HG03521 (cell line): Measurements from ENCODE around the gene NKD2.

Experiments
- ATAC-seq: cut with Tn5 transposase; IDR thresholded peaks from one replicate; pipeline ENCODE4 v1.9.1; 2021; ENCODE audit warnings: mild to moderate bottlenecking, moderate library complexity; ENCODE audit not compliant: unreplicated experiment

Gene NKD2

GRCh38 chr5:1028481-1029281, 20.1 kb downstream of the NKD2 start:
- no peak for ATAC-seq

DNA sequence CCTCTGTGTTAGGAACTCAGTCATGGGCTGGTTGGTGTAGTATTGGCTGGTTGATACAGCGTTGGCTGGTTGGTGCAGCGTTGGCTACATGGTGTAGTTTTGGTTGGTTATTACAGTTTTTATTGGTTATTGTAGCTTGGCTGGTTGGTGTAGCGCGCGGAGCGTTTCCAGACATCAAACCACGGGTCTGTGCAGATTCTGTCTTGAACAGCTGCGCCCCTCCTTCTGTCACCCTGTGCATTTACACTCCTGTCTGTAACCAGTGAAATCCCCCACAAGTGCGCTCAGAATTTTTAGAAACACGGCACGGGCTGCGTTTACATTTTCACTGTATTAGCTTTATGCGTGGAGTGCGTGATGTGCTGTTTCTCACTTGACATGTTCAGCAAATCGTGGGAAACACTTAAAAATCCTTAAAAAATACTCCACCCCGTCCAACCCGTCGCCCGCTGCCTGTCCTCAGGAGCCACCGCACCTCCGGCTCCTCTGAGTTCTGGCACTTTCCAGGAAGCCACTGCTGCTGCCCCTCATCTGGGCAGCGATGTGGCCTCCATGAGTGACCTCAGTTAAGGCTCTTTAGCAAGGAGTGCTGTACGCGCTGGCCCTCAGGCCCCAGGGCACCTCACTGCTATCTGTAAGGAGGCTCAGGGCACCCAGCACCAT, 20.8 kb downstream of the NKD2 start:
- ATAC-seq: no peak

- ATAC-seq: no peak
Measured at GRCh38 chr5:1029945-1030625, 21.5 kb downstream of the NKD2 start.

DNA sequence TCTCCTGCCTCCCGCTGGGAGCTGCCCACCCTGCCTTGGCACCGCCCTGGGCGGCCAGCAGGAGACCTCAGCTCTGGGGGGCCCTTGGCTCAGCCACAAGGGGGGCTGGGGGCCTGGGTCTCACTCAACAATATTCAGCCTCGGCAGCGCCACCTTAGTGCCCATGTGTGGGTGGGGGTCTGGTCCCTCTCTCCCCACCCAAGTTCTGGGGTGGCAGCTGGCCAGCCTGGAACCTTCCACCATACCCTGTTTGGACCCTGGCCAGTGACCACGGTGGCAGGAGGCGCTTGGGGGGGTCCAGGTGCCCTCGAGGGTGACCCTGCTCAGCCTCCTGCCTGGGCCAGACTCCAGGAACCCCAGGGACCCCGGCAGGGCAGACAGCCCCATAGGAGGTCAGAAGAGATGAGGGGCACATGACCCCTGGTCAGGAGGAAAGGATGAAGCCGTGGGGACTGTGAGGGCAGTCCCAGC, 22.2 kb downstream of the NKD2 start:
- no peak for ATAC-seq

DNA sequence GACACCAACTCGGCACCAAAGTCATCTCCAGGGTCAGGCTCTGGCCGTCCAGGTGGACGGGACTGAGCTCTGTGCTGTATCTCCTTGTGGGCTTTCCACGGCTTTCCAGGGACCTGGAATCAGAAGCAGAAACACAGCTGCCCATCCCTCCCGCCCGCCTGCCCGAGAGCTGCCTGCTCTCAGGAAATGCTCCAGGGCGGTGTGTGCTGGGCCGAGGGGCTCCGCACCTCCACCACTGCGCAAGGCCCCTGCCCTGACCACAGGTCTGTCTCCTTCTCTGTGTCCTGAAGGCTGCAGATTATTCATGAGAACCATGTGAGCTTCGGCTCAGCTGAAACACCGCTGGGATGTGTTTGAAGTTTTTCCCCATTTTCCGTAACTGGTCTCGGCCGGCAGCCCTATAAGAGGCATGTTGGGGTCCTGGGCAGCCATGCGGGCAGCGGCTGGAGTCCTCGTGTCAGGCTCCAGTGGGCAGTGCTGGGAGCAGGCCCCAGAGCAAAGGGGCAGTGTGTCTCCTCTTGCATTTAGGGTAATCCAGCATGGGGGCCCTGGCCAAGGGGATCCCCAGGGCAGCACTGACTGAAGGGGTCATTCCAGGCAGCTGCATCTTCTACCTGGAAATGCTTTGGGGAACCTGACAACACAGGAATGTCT, 22.8 kb downstream of the NKD2 start:
- ATAC-seq: no peak

DNA sequence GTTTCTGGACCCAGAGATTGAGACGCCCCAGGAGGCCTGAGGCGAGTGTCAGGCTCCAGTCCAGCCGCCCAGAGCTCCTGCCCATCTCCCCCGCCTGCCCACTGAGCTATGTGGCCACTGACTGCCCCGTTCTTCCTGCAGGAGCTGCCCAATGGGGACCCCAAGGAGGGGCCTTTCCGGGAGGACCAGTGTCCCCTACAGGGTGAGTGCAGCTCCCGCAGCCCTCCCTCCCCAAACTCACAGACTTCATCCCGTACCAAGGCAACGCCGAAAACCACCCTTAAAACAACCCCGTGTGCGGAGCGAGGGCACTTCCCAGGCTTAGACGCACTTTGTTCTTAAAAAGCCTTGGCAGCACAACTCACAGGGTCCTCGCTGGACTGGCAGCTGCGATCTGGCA, 23.4 kb downstream of the NKD2 start:
- ATAC-seq: no peak

GRCh38 chr5:1032551-1033027, 24.0 kb downstream of the NKD2 start:
- ATAC-seq: no peak

- no peak for ATAC-seq
Measured at GRCh38 chr5:1033178-1033577, 24.6 kb downstream of the NKD2 start.

DNA sequence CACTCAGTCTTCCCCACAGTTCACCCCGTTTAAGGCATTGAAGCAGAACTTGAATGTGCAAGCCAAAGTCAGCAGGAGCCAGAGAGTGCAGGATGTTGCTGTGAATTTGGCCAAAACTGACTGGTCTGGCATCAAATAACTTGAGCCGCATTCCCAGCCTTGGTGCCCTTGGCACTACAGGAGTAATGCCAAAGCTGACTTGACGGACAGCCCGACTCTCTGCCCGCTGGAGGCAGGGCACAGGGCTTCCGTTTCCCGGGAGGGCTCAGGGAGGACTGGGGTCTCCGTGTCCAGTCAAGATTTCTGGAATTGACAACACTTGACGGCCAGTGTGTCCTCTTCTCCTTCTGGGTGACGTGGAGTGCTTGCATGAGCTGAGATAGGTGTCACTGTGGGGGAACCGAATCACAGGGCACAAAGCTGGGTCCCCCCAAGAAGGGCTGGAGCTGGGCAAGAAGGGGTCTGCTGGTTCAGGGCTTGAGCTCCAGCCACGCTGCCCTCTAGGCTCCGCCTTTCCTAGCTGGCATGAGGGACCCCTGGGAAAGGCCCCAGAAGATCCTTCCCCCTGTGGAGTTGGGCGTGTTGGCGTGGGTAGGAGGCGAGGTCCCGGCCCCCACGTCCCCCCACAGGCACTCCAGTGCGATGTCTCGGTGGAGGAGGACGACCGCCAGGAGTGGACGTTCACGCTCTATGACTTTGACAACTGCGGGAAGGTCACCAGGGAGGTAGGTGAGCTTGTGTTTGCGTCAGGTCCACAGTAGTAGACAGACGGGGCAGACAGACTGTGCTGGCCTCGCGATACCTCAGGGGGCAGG, 25.2 kb downstream of the NKD2 start:
- ATAC-seq: no peak

- ATAC-seq: no peak
Measured at GRCh38 chr5:1034421-1034905, 25.9 kb downstream of the NKD2 start.

- ATAC-seq: no peak
Measured at GRCh38 chr5:1034986-1035385, 26.4 kb downstream of the NKD2 start.

- ATAC-seq: no peak
Measured at GRCh38 chr5:1035421-1036405, 27.1 kb downstream of the NKD2 start.

DNA sequence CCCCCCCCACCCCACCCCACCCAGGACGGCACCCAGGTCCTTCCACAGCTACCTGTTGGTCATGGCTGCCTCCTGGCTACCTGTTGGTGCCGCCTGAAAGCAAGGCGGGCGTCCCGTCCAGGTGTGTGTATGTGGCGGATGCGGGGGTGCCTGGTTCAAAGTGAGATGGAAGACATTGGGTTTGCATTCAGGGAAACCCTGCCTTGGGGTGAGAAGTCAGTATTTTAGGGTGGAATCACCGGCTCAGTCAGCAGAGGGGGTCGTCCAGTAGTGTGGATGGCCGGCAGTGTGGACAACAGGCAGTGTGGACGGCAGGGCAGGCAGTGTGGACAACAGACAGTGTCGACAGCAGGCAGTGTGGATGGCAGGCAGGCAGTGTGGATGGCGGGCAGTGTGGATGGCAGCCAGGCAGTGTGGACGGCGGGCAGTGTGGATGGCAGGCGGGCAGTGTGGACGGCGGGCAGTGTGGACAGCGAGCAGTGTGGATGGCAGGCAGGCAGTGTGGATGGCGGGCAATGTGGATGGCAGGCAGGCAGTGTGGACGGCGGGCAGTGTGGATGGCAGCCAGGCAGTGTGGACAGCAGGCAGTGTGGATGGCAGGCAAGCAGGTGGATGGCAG, 28.0 kb downstream of the NKD2 start:
- no peak for ATAC-seq

DNA sequence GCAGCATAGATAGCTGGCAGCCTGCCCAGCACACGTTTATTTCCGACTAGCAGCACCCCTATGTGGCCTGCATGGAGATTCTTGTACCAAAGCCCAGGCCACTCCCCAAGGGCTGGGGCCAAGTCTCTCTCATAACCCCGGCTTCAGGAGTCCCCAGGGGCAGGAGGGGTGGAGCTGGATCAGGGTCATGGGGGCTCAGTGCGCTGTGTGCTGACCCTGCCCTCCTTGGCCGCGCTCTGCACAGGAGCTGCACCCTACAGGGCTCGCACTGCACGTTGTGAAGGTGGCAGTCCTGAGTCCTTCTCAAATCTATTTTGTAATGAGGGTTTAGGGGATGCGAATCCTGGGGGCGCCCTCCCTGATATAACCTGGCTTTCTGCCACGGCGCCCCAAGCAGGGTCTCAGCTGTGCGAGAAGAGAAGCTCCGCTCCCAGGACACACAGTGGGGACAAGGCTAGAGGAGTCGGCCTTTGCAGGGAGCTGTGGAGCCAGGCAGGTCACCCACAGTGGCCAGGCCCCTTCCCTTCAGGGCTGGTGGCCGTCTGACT, 28.6 kb downstream of the NKD2 start:
- ATAC-seq: no peak

- ATAC-seq: no peak
Measured at GRCh38 chr5:1037671-1038416, 29.2 kb downstream of the NKD2 start.

DNA sequence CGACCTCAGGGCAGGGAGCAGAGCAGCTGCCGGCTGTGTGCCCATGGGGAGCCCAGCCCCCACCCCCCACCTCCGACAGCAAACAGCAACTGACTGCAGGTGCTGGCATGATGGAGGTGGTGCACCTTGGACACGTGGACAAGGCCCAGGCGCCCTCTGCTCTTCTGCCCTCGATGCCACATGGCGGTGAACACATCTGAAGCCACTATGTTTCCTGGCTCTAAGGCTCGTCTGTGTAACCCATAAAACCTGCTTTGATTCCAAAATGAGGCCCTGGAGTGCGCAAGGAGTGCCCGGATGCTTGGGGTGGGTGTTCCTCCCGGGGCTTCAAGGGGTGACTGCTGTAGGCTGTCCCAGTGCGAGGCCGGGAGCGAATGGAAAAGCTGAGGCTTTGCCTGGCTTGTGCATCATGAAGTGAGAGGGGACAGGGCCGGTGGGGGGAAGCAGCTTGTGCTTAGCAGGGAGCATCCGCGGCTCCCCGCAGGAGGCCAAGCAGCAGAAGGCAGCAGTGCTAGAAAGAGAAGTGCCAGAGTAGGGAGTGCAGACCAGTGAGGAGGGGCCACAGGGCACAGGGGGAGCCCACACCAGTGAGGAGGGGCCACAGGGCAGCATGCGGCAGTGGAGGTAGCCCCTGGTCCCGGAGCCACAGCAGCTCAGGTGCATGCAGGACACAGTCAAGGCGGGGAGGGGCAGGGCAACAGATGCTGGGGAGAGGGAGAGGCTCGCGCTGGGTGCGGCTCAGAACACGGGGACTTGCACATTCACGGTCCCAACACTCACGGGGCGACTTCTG, 30.0 kb downstream of the NKD2 start:
- ATAC-seq: no peak

- no peak for ATAC-seq
Measured at GRCh38 chr5:1039210-1039548, 30.6 kb downstream of the NKD2 start.
